ENCODE results near the gene ITSN2.

ITSN2 gene

GRCh38 chr2:24262421-24262970, 97.8 kb downstream of the ITSN2 start:
- in situ Hi-C loops (cut with HindIII; ENCODE audit: low pct_unique_long_range_greater_than_20kb, low sequenced_read_pairs): no loop called here
- no peak for TF ChIP-seq JUND (IDR thresholded peaks at IDR 0.05; ENCODE audit: low read depth)
- no peak for DNase-seq (ENCODE audit: low read depth in 1 of 2, low spot score in 1 of 2)

- in situ Hi-C loops (cut with HindIII; ENCODE audit: low pct_unique_long_range_greater_than_20kb, low sequenced_read_pairs): no loop called here
- TF ChIP-seq JUND (IDR thresholded peaks at IDR 0.05; ENCODE audit: low read depth): no peak
- no peak for DNase-seq (ENCODE audit: low read depth in 1 of 2, low spot score in 1 of 2)
Measured at GRCh38 chr2:24261441-24261840, 98.9 kb downstream of the ITSN2 start.

GRCh38 chr2:24259316-24259715, 101.0 kb downstream of the ITSN2 start:
- no peak for TF ChIP-seq JUND (IDR thresholded peaks at IDR 0.05; ENCODE audit: low read depth)
- DNase-seq (ENCODE audit: low read depth in 1 of 2, low spot score in 1 of 2): no peak
- in situ Hi-C loops (cut with HindIII; ENCODE audit: low pct_unique_long_range_greater_than_20kb, low sequenced_read_pairs): no loop called here

GRCh38 chr2:24258718-24259117, 101.6 kb downstream of the ITSN2 start:
- DNase-seq (ENCODE audit: low read depth in 1 of 2, low spot score in 1 of 2): no peak
- TF ChIP-seq JUND (IDR thresholded peaks at IDR 0.05; ENCODE audit: low read depth): no peak
- in situ Hi-C loops (cut with HindIII; ENCODE audit: low pct_unique_long_range_greater_than_20kb, low sequenced_read_pairs): no loop called here

- in situ Hi-C loops (cut with HindIII; ENCODE audit: low pct_unique_long_range_greater_than_20kb, low sequenced_read_pairs): no loop called here
- no peak for TF ChIP-seq JUND (IDR thresholded peaks at IDR 0.05; ENCODE audit: low read depth)
- DNase-seq (ENCODE audit: low read depth in 1 of 2, low spot score in 1 of 2): no peak
Measured at GRCh38 chr2:24253303-24253919, 106.9 kb downstream of the ITSN2 start.

- no peak for DNase-seq (ENCODE audit: low read depth in 1 of 2, low spot score in 1 of 2)
- in situ Hi-C loops (cut with HindIII; ENCODE audit: low pct_unique_long_range_greater_than_20kb, low sequenced_read_pairs): no loop called here
- TF ChIP-seq JUND (IDR thresholded peaks at IDR 0.05; ENCODE audit: low read depth): no peak
Measured at GRCh38 chr2:24247592-24247991, 112.7 kb downstream of the ITSN2 start.

- DNase-seq (ENCODE audit: low read depth in 1 of 2, low spot score in 1 of 2): no peak
- TF ChIP-seq JUND (IDR thresholded peaks at IDR 0.05; ENCODE audit: low read depth): no peak
- in situ Hi-C loops (cut with HindIII; ENCODE audit: low pct_unique_long_range_greater_than_20kb, low sequenced_read_pairs): no loop called here
Measured at GRCh38 chr2:24247164-24247563, 113.2 kb downstream of the ITSN2 start.

GRCh38 chr2:24245986-24246776, 114.2 kb downstream of the ITSN2 start:
- no peak for DNase-seq (ENCODE audit: low read depth in 1 of 2, low spot score in 1 of 2)
- in situ Hi-C loops (cut with HindIII; ENCODE audit: low pct_unique_long_range_greater_than_20kb, low sequenced_read_pairs): no loop called here
- no peak for TF ChIP-seq JUND (IDR thresholded peaks at IDR 0.05; ENCODE audit: low read depth)

GRCh38 chr2:24241528-24241927, 118.8 kb downstream of the ITSN2 start:
- no peak for DNase-seq (ENCODE audit: low read depth in 1 of 2, low spot score in 1 of 2)
- TF ChIP-seq JUND (IDR thresholded peaks at IDR 0.05; ENCODE audit: low read depth): no peak
- in situ Hi-C loops (cut with HindIII; ENCODE audit: low pct_unique_long_range_greater_than_20kb, low sequenced_read_pairs): no loop called here

GRCh38 chr2:24239553-24239952, 120.8 kb downstream of the ITSN2 start:
- no peak for TF ChIP-seq JUND (IDR thresholded peaks at IDR 0.05; ENCODE audit: low read depth)
- no peak for DNase-seq (ENCODE audit: low read depth in 1 of 2, low spot score in 1 of 2)
- in situ Hi-C loops (cut with HindIII; ENCODE audit: low pct_unique_long_range_greater_than_20kb, low sequenced_read_pairs): no loop called here

- DNase-seq (ENCODE audit: low read depth in 1 of 2, low spot score in 1 of 2): no peak
- in situ Hi-C loops (cut with HindIII; ENCODE audit: low pct_unique_long_range_greater_than_20kb, low sequenced_read_pairs): no loop called here
- no peak for TF ChIP-seq JUND (IDR thresholded peaks at IDR 0.05; ENCODE audit: low read depth)
Measured at GRCh38 chr2:24238158-24238557, 122.2 kb downstream of the ITSN2 start.

GRCh38 chr2:24237313-24237712, 123.0 kb downstream of the ITSN2 start:
- DNase-seq (ENCODE audit: low read depth in 1 of 2, low spot score in 1 of 2): no peak
- in situ Hi-C loops (cut with HindIII; ENCODE audit: low pct_unique_long_range_greater_than_20kb, low sequenced_read_pairs): no loop called here

GRCh38 chr2:24233321-24233720, 127.0 kb downstream of the ITSN2 start:
- DNase-seq (ENCODE audit: low read depth in 1 of 2, low spot score in 1 of 2): no peak
- TF ChIP-seq JUND (IDR thresholded peaks at IDR 0.05; ENCODE audit: low read depth): no peak
- in situ Hi-C loops (cut with HindIII; ENCODE audit: low pct_unique_long_range_greater_than_20kb, low sequenced_read_pairs): no loop called here

More at GRCh38 chr2:24237313-24237712, 123.0 kb downstream of the ITSN2 start:
- no peak for TF ChIP-seq JUND (IDR thresholded peaks at IDR 0.05; ENCODE audit: low read depth)
